ENCODE results near the gene NELFA. TPM values are rescaled to one million over a fixed set of nuclear protein-coding genes. Genes with fewer than 3 reads are reported as not detected.

The NELFA gene
- total RNA-seq, 4 donors from 2014 or later, result 22.0 to 80.4 (median 31.8) TPM

- Histone ChIP-seq H3K36me3 (peaks cover 0 to 50% (median 21%) of the 10 kb centered on the region in 4 donors), H3K4me3 (no peak overlapping the region), H3K9me3 (no peaks in the 10 kb centered on the region), H3K27ac (no peak overlapping the region), H3K4me1 (no peaks in the 10 kb centered on the region), H3K27me3 (no peaks in the 10 kb centered on the region)
- 87% methylated on average over 25 of the region's 26 CpGs; no CpG with 5 or more reads in 1 of the 2 donors for WGBS, 2 donors (ENCODE audit: low coverage in 1 of 2)
- in situ Hi-C loops (cut with MboI; ENCODE audit: low pct_ligation_motif_present in 1 of 4, low pct_unique_long_range_greater_than_20kb in 1 of 4, low sequenced_read_pairs in 3 of 4) (no loop called here), intact Hi-C loops (cut with DNase I; ENCODE audit: low total_unique reads) (no loop called here)
- no peak for DNase-seq
- TF ChIP-seq CTCF (IDR thresholded peaks at IDR 0.05) (no peak), EP300 (IDR thresholded peaks at IDR 0.05; ENCODE audit: low read depth) (no peak), POLR2AphosphoS5 (IDR thresholded peaks at IDR 0.05) (no peak), POLR2A (IDR thresholded peaks at IDR 0.05) (no peak)
These were observed 20.9 kb downstream of the NELFA start for GRCh38 chr4:1987721-1988326.

- H3K4me1 ChIP-seq, result peaks cover 0 to 3% (median 1%) of the 10 kb centered on the region in 4 donors
- 95% methylated on average over 9 of the region's 19 CpGs; no CpG with 5 or more reads in 1 of the 2 donors for WGBS, 2 donors (ENCODE audit: low coverage in 1 of 2)
- TF ChIP-seq POLR2A (IDR thresholded peaks at IDR 0.05) (no peak), POLR2AphosphoS5 (IDR thresholded peaks at IDR 0.05) (no peak), CTCF (IDR thresholded peaks at IDR 0.05) (no peak), EP300 (IDR thresholded peaks at IDR 0.05; ENCODE audit: low read depth) (no peak)
- in situ Hi-C loops (cut with MboI; ENCODE audit: low pct_ligation_motif_present in 1 of 4, low pct_unique_long_range_greater_than_20kb in 1 of 4, low sequenced_read_pairs in 3 of 4) (no loop called here), intact Hi-C loops (cut with DNase I; ENCODE audit: low total_unique reads) (no loop called here)
- no peak overlapping the region for H3K4me3 ChIP-seq
- H3K27ac ChIP-seq, result no peak overlapping the region
- no peaks in the 10 kb centered on the region for H3K27me3 ChIP-seq
- peaks cover 0 to 54% (median 24%) of the 10 kb centered on the region in 4 donors for H3K36me3 ChIP-seq
- no peak for DNase-seq
- no peaks in the 10 kb centered on the region for H3K9me3 ChIP-seq
These were observed 21.5 kb downstream of the NELFA start for GRCh38 chr4:1987296-1987695.

- Histone ChIP-seq H3K4me1 (peaks cover 0 to 5% (median 2%) of the 10 kb centered on the region in 4 donors), H3K27ac (no peak overlapping the region), H3K27me3 (no peaks in the 10 kb centered on the region), H3K9me3 (no peaks in the 10 kb centered on the region), H3K4me3 (no peak overlapping the region), H3K36me3 (peaks cover 0 to 54% (median 24%) of the 10 kb centered on the region in 4 donors)
- no peak for DNase-seq
- WGBS, 2 donors (ENCODE audit: low coverage in 1 of 2), result 89% methylated on average over 21 of the region's 22 CpGs; no CpG with 5 or more reads in 1 of the 2 donors
- no peak for TF ChIP-seq EP300 (IDR thresholded peaks at IDR 0.05; ENCODE audit: low read depth)
- no peak for TF ChIP-seq POLR2AphosphoS5 (IDR thresholded peaks at IDR 0.05)
- no peak for TF ChIP-seq POLR2A (IDR thresholded peaks at IDR 0.05)
- no peak for TF ChIP-seq CTCF (IDR thresholded peaks at IDR 0.05)
- intact Hi-C loops (cut with DNase I; ENCODE audit: low total_unique reads), result no loop called here
- in situ Hi-C loops (cut with MboI; ENCODE audit: low pct_ligation_motif_present in 1 of 4, low pct_unique_long_range_greater_than_20kb in 1 of 4, low sequenced_read_pairs in 3 of 4), result no loop called here
These were observed 22.1 kb downstream of the NELFA start for GRCh38 chr4:1986578-1987210.

- Histone ChIP-seq H3K9me3 (no peaks in the 10 kb centered on the region), H3K4me3 (no peak overlapping the region), H3K27ac (no peak overlapping the region), H3K36me3 (peaks cover 0 to 53% (median 24%) of the 10 kb centered on the region in 4 donors), H3K27me3 (no peaks in the 10 kb centered on the region), H3K4me1 (peaks cover 0 to 5% (median 2%) of the 10 kb centered on the region in 4 donors)
- no peak for TF ChIP-seq POLR2A (IDR thresholded peaks at IDR 0.05)
- 93 to 94% methylated on average over 17 to 50 of the region's 54 CpGs for WGBS, 2 donors (ENCODE audit: low coverage in 1 of 2)
- in situ Hi-C loops (cut with MboI; ENCODE audit: low pct_ligation_motif_present in 1 of 4, low pct_unique_long_range_greater_than_20kb in 1 of 4, low sequenced_read_pairs in 3 of 4), result no loop called here
- no peak for DNase-seq
- intact Hi-C loops (cut with DNase I; ENCODE audit: low total_unique reads), result no loop called here
These were observed 22.8 kb downstream of the NELFA start for GRCh38 chr4:1985780-1986577.

Data from transverse colon (tissue), 4 donors.